NCI-H1092 treated with DMSO at 0.1 percent for 48 hours (cell line): ENCODE results near the gene IRF4.
"Not testable (repeated sequence)": the region's sequence is repeated elsewhere in the genome, so short reads cannot be mapped to it uniquely, and the experiment has no call there.

Experiments used
- DNase-seq: peaks from one replicate; lab custom pipeline; 2025; lab: John Stamatoyannopoulos, UW

The IRF4 gene

GRCh38 chr6:422433-423054 lies 31.0 kb downstream of the IRF4 start:
- DNase-seq = no peak

- no peak for DNase-seq
Observed at GRCh38 chr6:423055-423798, 31.7 kb downstream of the IRF4 start.

- DNase-seq = no peak
Observed at GRCh38 chr6:423799-424345, 32.3 kb downstream of the IRF4 start.

- DNase-seq = no peak
Observed at GRCh38 chr6:424741-425417, 33.3 kb downstream of the IRF4 start.

- DNase-seq = not testable (repeated sequence)
Observed at GRCh38 chr6:425418-425788, 33.9 kb downstream of the IRF4 start.

GRCh38 chr6:426198-426738 lies 34.7 kb downstream of the IRF4 start:
- not testable (repeated sequence) for DNase-seq

- no peak for DNase-seq
Observed at GRCh38 chr6:428047-428603, 36.6 kb downstream of the IRF4 start.

GRCh38 chr6:429515-430121 lies 38.1 kb downstream of the IRF4 start:
- no peak for DNase-seq

GRCh38 chr6:431504-431903 lies 40.0 kb downstream of the IRF4 start:
- no peak for DNase-seq

- DNase-seq = no peak
Observed at GRCh38 chr6:431986-432385, 40.4 kb downstream of the IRF4 start.

GRCh38 chr6:434051-434705 lies 42.6 kb downstream of the IRF4 start:
- no peak for DNase-seq

GRCh38 chr6:435441-436307 lies 44.1 kb downstream of the IRF4 start:
- no peak for DNase-seq

- DNase-seq = no peak
Observed at GRCh38 chr6:436308-437036, 44.9 kb downstream of the IRF4 start.

- DNase-seq = no peak
Observed at GRCh38 chr6:437037-437392, 45.5 kb downstream of the IRF4 start.

- no peak for DNase-seq
Observed at GRCh38 chr6:438634-439170, 47.1 kb downstream of the IRF4 start.

- no peak for DNase-seq
Observed at GRCh38 chr6:439641-440167, 48.2 kb downstream of the IRF4 start.

GRCh38 chr6:441126-441920 lies 49.8 kb downstream of the IRF4 start:
- no peak for DNase-seq

- DNase-seq = no peak
Observed at GRCh38 chr6:443621-444159, 52.1 kb downstream of the IRF4 start.
